BE2C (cell line): Measurements from ENCODE around the gene PDCL3.

ENCODE experiments used
- DNase-seq: peaks from one replicate; pipeline ENCODE4 v3.0.0-alpha.2; 2020
- H3K27me3 ChIP-seq: fragments of 250-450 bp; sonication (Bioruptor Pico); 2 replicates; pipeline ENCODE4 v1.5.1; 2020; ENCODE audit warnings: mild to moderate bottlenecking
- H3K36me3 ChIP-seq: fragments of 250-450 bp; sonication (Bioruptor Pico); 2 replicates; pipeline ENCODE4 v1.5.1; 2020; ENCODE audit warnings: mild to moderate bottlenecking
- H3K4me1 ChIP-seq: fragments of 250-450 bp; sonication (Bioruptor Pico); 2 replicates; pipeline ENCODE4 v1.5.1; 2020
- H3K4me3 ChIP-seq: 2 replicates; pipeline ENCODE4 v1.5.1; 2011; ENCODE audit warnings: low read depth, low read length
- H3K9me3 ChIP-seq: fragments of 250-450 bp; sonication (Bioruptor Pico); 2 replicates; pipeline ENCODE4 v1.5.1; 2020
- TF ChIP-seq, protein P1 (sequence below): IDR thresholded peaks from 2 replicates; pipeline ENCODE4 v1.5.1; 2012; ENCODE audit warnings: mild to moderate bottlenecking, low read depth, low read length

The PDCL3 gene

DNA sequence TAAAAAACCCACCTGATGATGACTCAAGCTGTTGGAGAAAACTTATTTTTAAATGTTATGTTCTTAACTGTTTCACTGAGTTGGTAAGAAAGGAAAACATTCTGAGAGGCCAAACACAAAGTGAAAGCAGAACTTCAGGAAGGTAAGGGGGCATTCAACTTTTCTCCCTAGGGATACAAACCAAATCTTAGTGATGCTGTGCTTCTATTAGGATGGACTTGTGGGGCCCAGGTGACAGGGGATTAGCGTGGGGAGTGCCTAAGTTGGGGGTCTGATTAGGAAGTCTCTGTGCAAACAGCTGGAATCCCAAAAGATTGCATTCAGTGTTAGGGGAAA lies 18.5 kb downstream of the PDCL3 start:
- DNase-seq = no peak
- Histone ChIP-seq H3K4me3 (no peak overlapping the region), H3K4me1 (no peaks in the 10 kb centered on the region), H3K9me3 (no peaks in the 10 kb centered on the region), H3K36me3 (no peaks in the 10 kb centered on the region), H3K27me3 (no peaks in the 10 kb centered on the region)
- TF ChIP-seq, protein P1, sequence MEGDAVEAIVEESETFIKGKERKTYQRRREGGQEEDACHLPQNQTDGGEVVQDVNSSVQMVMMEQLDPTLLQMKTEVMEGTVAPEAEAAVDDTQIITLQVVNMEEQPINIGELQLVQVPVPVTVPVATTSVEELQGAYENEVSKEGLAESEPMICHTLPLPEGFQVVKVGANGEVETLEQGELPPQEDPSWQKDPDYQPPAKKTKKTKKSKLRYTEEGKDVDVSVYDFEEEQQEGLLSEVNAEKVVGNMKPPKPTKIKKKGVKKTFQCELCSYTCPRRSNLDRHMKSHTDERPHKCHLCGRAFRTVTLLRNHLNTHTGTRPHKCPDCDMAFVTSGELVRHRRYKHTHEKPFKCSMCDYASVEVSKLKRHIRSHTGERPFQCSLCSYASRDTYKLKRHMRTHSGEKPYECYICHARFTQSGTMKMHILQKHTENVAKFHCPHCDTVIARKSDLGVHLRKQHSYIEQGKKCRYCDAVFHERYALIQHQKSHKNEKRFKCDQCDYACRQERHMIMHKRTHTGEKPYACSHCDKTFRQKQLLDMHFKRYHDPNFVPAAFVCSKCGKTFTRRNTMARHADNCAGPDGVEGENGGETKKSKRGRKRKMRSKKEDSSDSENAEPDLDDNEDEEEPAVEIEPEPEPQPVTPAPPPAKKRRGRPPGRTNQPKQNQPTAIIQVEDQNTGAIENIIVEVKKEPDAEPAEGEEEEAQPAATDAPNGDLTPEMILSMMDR = no peak

- H3K27me3 ChIP-seq = no peaks in the 10 kb centered on the region
- no peaks in the 10 kb centered on the region for H3K9me3 ChIP-seq
- no peaks in the 10 kb centered on the region for H3K4me1 ChIP-seq
- H3K4me3 ChIP-seq = no peak overlapping the region
- no peaks in the 10 kb centered on the region for H3K36me3 ChIP-seq
- DNase-seq = no peak
- TF ChIP-seq, protein P1 = no peak
Measured at GRCh38 chr2:100584816-100585215, 22.0 kb downstream of the PDCL3 start.

DNA sequence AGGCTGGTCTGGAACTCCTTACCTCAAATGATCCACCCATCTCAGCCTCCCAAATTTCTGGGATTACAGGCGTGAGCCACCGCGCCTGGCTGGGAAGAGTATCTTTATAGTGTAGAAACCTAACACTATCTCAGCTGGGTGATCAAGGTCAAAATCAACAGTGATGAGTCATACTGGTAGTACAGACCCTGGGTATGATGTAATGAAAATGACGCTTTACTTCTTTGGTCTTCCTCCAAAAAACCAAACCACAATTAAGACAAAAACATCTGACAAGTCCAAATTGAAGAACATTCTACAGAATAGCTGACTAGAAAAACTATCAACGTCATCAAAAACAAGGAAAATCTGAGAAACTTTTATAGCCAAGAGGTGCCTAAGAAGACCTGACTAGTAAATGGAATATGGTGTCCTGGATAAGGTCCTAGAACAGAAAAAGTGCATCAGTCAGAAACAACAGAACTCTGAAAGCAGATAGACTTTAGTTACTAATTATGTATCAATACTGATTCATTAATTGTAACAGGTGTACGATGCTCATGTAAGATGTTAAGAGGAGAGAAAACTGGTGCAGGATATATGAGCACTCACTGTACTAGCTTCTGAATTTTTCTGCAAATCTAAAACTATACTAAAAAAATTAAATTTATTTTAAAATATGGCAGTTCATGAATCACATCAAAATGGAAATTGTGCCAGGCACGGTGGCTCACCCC lies 25.4 kb downstream of the PDCL3 start:
- Histone ChIP-seq H3K27me3 (no peaks in the 10 kb centered on the region), H3K9me3 (no peaks in the 10 kb centered on the region), H3K4me3 (no peak overlapping the region), H3K4me1 (no peaks in the 10 kb centered on the region), H3K36me3 (no peaks in the 10 kb centered on the region)
- no peak for DNase-seq
- TF ChIP-seq, protein P1 = no peak

DNA sequence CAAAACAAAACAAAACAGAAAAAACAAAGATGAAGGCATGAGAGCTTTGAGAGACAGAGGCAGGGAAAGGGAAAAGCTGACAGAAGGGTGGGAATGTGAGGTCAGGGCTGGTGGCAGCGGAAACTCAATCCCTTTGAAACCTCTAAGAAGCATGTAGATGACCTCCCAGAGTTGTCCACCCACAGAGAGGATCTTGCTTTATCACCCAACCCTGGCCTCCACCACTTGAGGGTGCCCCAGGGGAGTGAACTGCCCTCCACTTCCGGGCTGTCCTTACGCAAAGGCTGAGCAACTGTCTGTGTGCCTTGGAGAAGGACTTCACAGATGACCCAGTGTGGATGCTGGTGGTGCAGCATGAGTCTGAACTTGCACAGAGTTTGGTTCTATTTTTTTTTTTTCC lies 26.7 kb downstream of the PDCL3 start:
- no peaks in the 10 kb centered on the region for H3K27me3 ChIP-seq
- no peaks in the 10 kb centered on the region for H3K9me3 ChIP-seq
- DNase-seq = no peak
- no peaks in the 10 kb centered on the region for H3K4me1 ChIP-seq
- no peak overlapping the region for H3K4me3 ChIP-seq
- TF ChIP-seq, protein P1 = no peak
- no peaks in the 10 kb centered on the region for H3K36me3 ChIP-seq

GRCh38 chr2:100592226-100592625 lies 29.4 kb downstream of the PDCL3 start:
- no peaks in the 10 kb centered on the region for H3K9me3 ChIP-seq
- no peaks in the 10 kb centered on the region for H3K27me3 ChIP-seq
- DNase-seq = no peak
- no peak overlapping the region for H3K4me3 ChIP-seq
- TF ChIP-seq, protein P1 = no peak
- no peaks in the 10 kb centered on the region for H3K36me3 ChIP-seq
- no peaks in the 10 kb centered on the region for H3K4me1 ChIP-seq

- Histone ChIP-seq H3K27me3 (no peaks in the 10 kb centered on the region), H3K4me3 (no peak overlapping the region), H3K4me1 (no peaks in the 10 kb centered on the region), H3K36me3 (no peaks in the 10 kb centered on the region), H3K9me3 (no peaks in the 10 kb centered on the region)
- DNase-seq = no peak
- TF ChIP-seq, protein P1 = no peak
Measured at GRCh38 chr2:100596465-100596864, 33.7 kb downstream of the PDCL3 start.
